Stomach smooth muscle (tissue), 2 donors: ENCODE data around the gene IQCN.

ENCODE experiments used
- H3K27ac ChIP-seq: one replicate; pipeline ENCODE4 v1.7.0; 2013; ENCODE audit warnings: mild to moderate bottlenecking, low read length, inconsistent platforms
- H3K27me3 ChIP-seq, 2 donors: one replicate each; pipeline ENCODE4 v1.7.0; 2013; ENCODE audit warnings: low read length in 2 of 2; ENCODE audit not compliant: insufficient read depth in 2 of 2, control insufficient read depth in 1 of 2
- H3K36me3 ChIP-seq, 2 donors: one replicate each; pipeline ENCODE4 v1.7.0; 2013; ENCODE audit warnings: low read length in 2 of 2; ENCODE audit not compliant: control insufficient read depth in 2 of 2, insufficient read depth in 2 of 2
- H3K4me1 ChIP-seq: one replicate; pipeline ENCODE4 v1.7.0; 2013; ENCODE audit warnings: low read length; ENCODE audit not compliant: control insufficient read depth, insufficient read depth
- H3K4me3 ChIP-seq, 2 donors: one replicate each; pipeline ENCODE4 v1.7.0; 2013; ENCODE audit warnings: low read length in 2 of 2
- H3K9ac ChIP-seq, 2 donors: one replicate each; pipeline ENCODE4 v1.7.0; 2013; ENCODE audit warnings: low read length in 2 of 2, mild to moderate bottlenecking in 1 of 2
- H3K9me3 ChIP-seq, 2 donors: one replicate each; pipeline ENCODE4 v1.7.0; 2013; ENCODE audit warnings: low read length in 2 of 2; ENCODE audit not compliant: control insufficient read depth in 2 of 2
- donor health status: healthy.
- donor health status: Pancreatic carcinoma.

IQCN gene

GRCh38 chr19:18263324-18264136 lies 10.7 kb downstream of the IQCN start:
- Histone ChIP-seq H3K36me3 (peaks cover 25 to 26% of the 10 kb centered on the region in 2 donors), H3K27me3 (no peaks in the 10 kb centered on the region), H3K9me3 (no peaks in the 10 kb centered on the region), H3K4me3 (no peak overlapping the region), H3K9ac (no peak overlapping the region), H3K4me1 (no peaks in the 10 kb centered on the region), H3K27ac (no peak overlapping the region)

- no peaks in the 10 kb centered on the region for H3K27me3 ChIP-seq
- H3K4me1 ChIP-seq, result no peaks in the 10 kb centered on the region
- H3K36me3 ChIP-seq, result peaks cover 21 to 26% of the 10 kb centered on the region in 2 donors
- no peaks in the 10 kb centered on the region for H3K9me3 ChIP-seq
- no peak overlapping the region for H3K27ac ChIP-seq
- H3K4me3 ChIP-seq, result no peak overlapping the region
- no peak overlapping the region for H3K9ac ChIP-seq
These were observed 11.3 kb downstream of the IQCN start for GRCh38 chr19:18262917-18263316.

DNA sequence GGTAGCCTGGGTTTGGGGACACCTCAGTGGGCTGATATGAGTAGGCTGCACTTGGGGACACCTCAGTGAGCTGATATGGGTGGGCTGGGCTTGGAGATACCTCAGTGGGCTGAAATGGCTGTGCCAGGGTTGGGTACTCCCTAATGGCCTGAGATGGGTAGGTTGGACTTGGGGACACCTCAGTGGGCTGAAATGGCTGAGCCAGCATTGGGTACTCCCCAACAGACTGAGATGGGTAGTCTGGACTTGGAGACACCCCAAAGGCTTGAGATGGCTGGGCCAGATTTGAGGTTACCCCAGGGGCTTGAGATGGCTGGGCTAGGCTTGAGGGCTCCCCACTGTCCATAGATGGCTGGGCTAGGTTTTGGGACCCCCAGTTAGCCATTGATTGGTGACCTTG lies 12.1 kb downstream of the IQCN start:
- Histone ChIP-seq H3K36me3 (peaks cover 20 to 23% of the 10 kb centered on the region in 2 donors), H3K9ac (no peak overlapping the region)

DNA sequence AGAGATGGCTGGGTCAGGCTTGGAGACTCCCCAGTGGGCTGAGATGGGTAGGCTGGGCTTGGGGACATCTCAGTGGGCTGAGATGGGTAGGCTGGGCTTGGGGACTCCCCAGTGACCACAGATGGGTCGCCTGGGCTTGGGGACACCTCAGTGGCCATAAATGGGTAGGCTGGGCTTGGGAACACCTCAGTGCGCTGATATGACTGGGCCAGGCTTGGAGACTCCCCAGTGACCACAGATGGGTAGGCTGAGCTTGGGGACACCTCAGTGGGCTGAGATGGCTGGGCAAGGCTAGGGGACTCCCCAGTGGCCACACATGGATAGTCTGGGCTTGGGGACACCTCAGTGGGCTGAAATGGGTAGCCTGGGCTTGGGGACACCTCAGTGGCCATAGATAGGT lies 12.8 kb downstream of the IQCN start:
- Histone ChIP-seq H3K9me3 (no peaks in the 10 kb centered on the region), H3K4me1 (no peaks in the 10 kb centered on the region), H3K27ac (no peak overlapping the region), H3K36me3 (peaks cover 16% of the 10 kb centered on the region in 2 donors), H3K27me3 (no peaks in the 10 kb centered on the region), H3K4me3 (no peak overlapping the region), H3K9ac (no peak overlapping the region)

More for the DNA sequence above, 12.1 kb downstream of the IQCN start:
- Histone ChIP-seq H3K27me3 (no peaks in the 10 kb centered on the region), H3K4me1 (no peaks in the 10 kb centered on the region), H3K4me3 (no peak overlapping the region), H3K9me3 (no peaks in the 10 kb centered on the region), H3K27ac (no peak overlapping the region)

DNA sequence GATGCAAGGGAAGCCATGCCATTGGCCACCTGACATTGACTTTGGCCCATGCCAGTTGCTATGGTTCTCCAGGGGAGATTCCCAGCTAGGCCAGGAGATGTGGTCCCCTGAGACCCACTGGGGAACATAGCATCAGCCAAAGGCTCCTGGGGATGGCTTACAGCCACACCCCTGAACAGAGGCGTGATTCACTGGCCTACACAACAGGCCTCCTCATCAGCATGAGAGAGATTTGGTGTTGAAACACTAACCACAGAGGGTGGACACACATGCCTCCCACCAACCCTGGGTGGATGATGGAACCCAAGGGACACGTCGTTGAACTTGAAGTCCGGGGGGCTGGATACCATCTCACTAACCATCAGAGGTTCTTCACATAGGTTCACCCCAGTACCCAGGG lies 14.4 kb downstream of the IQCN start:
- Histone ChIP-seq H3K9ac (no peak overlapping the region), H3K9me3 (no peaks in the 10 kb centered on the region), H3K27me3 (peaks cover under 1 to 6% of the 10 kb centered on the region in 2 donors), H3K27ac (no peak overlapping the region), H3K4me3 (no peak overlapping the region), H3K4me1 (no peaks in the 10 kb centered on the region), H3K36me3 (peaks cover 3 to 7% of the 10 kb centered on the region in 2 donors)

DNA sequence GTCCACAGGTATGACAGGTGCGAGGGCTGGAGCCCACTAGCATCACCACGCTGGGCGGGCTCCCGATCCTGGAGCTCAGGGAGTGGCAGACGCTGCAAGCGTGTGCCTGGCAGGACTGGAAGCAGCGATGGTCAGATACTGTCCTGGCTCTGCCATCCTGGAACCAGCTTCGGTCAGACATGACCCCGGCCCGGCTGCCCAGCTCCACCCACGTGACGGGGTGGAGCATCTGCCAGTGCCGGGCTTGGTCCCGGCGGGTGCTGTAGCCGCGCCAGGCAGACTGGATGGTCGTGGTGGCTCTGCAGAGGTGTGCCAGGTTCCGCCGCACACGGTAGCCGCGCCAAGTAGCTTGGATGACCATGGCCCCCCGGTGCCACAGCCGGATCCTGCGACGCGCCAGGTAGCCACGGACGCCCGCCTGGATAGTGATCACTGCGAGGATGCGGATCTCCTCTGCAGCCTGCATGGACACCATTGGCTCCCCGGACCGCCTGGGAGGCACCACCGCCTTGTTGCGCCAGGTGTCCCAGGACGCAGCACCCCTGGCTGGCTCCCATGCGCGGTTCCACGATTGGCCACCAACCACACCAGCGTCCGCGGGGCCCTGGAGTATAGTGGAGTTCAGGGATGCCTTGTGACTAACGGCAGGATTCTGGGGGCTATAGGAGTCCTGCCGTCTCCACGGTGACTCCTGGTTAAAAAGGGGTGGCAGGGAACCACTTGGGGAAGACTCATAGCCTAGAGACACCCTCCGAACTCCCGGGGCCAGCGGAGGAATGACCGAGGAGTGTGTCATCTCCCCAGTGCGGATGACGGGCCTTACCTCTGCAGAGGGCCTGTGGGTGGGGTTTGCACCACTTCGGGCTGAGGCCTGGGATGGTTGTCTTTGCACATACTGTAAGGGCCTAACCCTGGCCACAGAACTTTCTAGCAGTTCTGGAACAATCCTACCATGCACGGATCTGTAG lies 16.5 kb downstream of the IQCN start:
- peaks cover 6 to 7% of the 10 kb centered on the region in 2 donors for H3K27me3 ChIP-seq
- no peaks in the 10 kb centered on the region for H3K9me3 ChIP-seq
- no peak overlapping the region for H3K27ac ChIP-seq
- H3K36me3 ChIP-seq, result peaks cover 0 to 2% of the 10 kb centered on the region in 2 donors
- H3K4me3 ChIP-seq, result no peak overlapping the region
- no peak overlapping the region for H3K9ac ChIP-seq
- H3K4me1 ChIP-seq, result no peaks in the 10 kb centered on the region

DNA sequence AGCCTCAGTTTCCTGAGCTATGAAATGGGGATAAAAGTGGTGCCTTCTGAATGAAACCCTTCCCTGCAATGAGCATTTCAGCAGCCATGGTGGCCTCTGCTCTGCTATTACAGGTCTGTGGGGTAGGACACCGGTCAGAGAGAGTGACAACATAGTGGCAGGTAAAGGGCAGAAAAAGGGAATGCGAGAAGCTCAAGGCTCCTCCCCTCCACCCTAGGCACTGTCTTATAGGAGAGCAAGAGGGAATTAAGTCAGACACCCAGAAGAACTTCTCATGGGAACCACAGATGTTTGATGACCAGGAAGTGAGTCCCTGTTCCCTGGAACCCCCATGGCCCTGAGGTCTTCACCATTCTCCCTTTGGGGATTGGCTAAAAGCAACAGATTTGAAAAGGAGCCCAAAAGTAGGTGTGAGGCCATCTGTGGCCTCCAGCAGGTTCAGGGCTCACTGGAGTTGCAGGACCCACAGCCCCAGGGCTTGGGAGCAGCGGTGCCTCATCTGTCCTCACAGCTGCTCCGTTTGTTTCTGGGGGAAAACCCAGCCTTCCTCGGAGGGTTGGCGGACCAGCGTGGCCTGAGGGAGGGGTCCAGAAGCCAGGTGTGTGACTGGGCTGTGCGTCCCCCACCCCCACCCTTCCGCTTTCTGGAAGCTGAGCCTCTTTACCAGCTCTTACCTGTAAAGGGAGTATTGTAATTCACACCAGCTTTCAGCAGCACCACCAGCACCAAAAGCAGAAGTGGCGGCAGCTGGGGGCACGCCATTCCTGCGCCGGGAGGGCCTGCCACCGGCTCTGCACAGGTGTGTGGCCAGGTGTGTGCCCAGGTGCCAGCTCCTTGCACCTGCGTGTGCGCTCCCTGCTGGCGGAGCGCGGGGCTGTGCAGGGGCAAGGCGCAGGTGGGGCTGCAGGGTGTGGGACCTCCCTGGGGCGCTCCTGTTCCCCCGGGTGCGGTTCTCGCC lies 19.4 kb downstream of the IQCN start:
- no peaks in the 10 kb centered on the region for H3K9me3 ChIP-seq
- no peak overlapping the region for H3K4me3 ChIP-seq
- H3K36me3 ChIP-seq, result peaks cover 0 to 2% of the 10 kb centered on the region in 2 donors
- H3K27me3 ChIP-seq, result peaks cover 7 to 10% of the 10 kb centered on the region in 2 donors
- no peaks in the 10 kb centered on the region for H3K4me1 ChIP-seq
- no peak overlapping the region for H3K9ac ChIP-seq
- no peak overlapping the region for H3K27ac ChIP-seq

DNA sequence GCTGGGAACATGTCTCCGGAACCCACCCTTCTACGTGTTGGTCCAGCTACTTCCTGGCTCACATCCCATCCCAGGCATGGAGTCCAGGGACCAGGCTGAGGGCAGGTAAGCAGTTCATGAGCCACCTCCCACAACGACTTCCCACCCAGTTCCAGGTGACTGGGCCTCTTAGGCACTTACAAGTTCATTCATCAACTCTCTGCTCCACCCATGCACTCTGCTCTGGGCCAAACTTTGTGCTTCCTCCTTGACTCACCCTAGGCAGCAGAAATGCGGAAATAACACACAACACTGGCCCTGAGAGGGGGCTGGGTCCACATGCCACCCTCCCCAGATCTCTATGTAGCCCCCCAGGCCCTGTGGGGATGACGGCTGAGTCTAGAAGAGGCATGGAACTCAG lies 20.5 kb downstream of the IQCN start:
- peaks cover 0 to 2% of the 10 kb centered on the region in 2 donors for H3K36me3 ChIP-seq
- no peak overlapping the region for H3K4me3 ChIP-seq
- no peaks in the 10 kb centered on the region for H3K4me1 ChIP-seq
- no peaks in the 10 kb centered on the region for H3K9me3 ChIP-seq
- H3K9ac ChIP-seq, result no peak overlapping the region
- H3K27me3 ChIP-seq, result peaks cover 7 to 10% of the 10 kb centered on the region in 2 donors
- no peak overlapping the region for H3K27ac ChIP-seq

GRCh38 chr19:18253130-18253529 lies 21.1 kb downstream of the IQCN start:
- Histone ChIP-seq H3K27me3 (peaks cover 7 to 10% of the 10 kb centered on the region in 2 donors), H3K4me3 (no peak overlapping the region), H3K9me3 (no peaks in the 10 kb centered on the region), H3K36me3 (peaks cover 0 to 2% of the 10 kb centered on the region in 2 donors), H3K4me1 (no peaks in the 10 kb centered on the region), H3K27ac (no peak overlapping the region), H3K9ac (no peak overlapping the region)

GRCh38 chr19:18252370-18252717 lies 21.9 kb downstream of the IQCN start:
- Histone ChIP-seq H3K9me3 (no peaks in the 10 kb centered on the region), H3K4me1 (no peaks in the 10 kb centered on the region), H3K9ac (no peak overlapping the region), H3K4me3 (no peak overlapping the region), H3K27me3 (peaks cover 7 to 10% of the 10 kb centered on the region in 2 donors), H3K36me3 (peaks cover 0 to 2% of the 10 kb centered on the region in 2 donors), H3K27ac (no peak overlapping the region)
